CD14-positive monocyte (primary cell): Measurements from ENCODE around the gene TMEM119. TPM values are rescaled to one million over a fixed set of nuclear protein-coding genes. Genes with fewer than 3 reads are reported as not detected.
A peak's percentile ranks its signal among the peaks of the same experiment; 100 is the strongest.

ENCODE experiments used
- DNase-seq, 3 donors: peaks; one replicate each; pipeline ENCODE4 v3.0.0-alpha.2; 2011 to 2022
- H2AFZ ChIP-seq: 2 replicates; pipeline ENCODE4 v1.6.0; 2012; ENCODE audit warnings: mild to moderate bottlenecking, low read depth, low read length, inconsistent platforms; ENCODE audit not compliant: insufficient read depth, poor library complexity, severe bottlenecking
- H3K27ac ChIP-seq, 2 donors: 1 replicate in 1 of 2; 2 replicates in 1 of 2; pipeline ENCODE4 v1.5.1; 2012 to 2013; ENCODE audit warnings: low read length in 2 of 2, control low read depth in 1 of 2, inconsistent platforms in 1 of 2, low read depth in 1 of 2, mild to moderate bottlenecking in 1 of 2
- H3K27me3 ChIP-seq, 2 donors: one replicate each; pipeline versions ENCODE4 v1.6.0 to v1.6.1; 2011 to 2013; ENCODE audit warnings: low read length in 2 of 2; ENCODE audit not compliant: control insufficient read depth in 2 of 2, insufficient read depth in 2 of 2
- H3K36me3 ChIP-seq, 2 donors: replicated peaks in 1 of 2; 1 replicate in 1 of 2; 2 replicates in 1 of 2; pipeline versions ENCODE4 v1.5.1 to v1.6.1; 2012 to 2013; ENCODE audit warnings: low read length in 2 of 2, control low read depth in 1 of 2, inconsistent platforms in 1 of 2, mild to moderate bottlenecking in 1 of 2; ENCODE audit not compliant: insufficient read depth in 2 of 2, control insufficient read depth in 1 of 2
- H3K4me1 ChIP-seq, 2 donors: 1 replicate in 1 of 2; 2 replicates in 1 of 2; pipeline versions ENCODE4 v1.5.1 to v1.6.1; 2012 to 2013; ENCODE audit warnings: low read length in 2 of 2, control low read depth in 1 of 2, inconsistent platforms in 1 of 2, mild to moderate bottlenecking in 1 of 2, moderate library complexity in 1 of 2; ENCODE audit not compliant: insufficient read depth in 2 of 2, control insufficient read depth in 1 of 2
- H3K4me2 ChIP-seq: replicated peaks from 2 replicates; pipeline ENCODE3; 2012; ENCODE audit warnings: low read length, moderate library complexity, mild to moderate bottlenecking; ENCODE audit not compliant: poor library complexity, severe bottlenecking; ENCODE audit errors: extremely low read depth
- H3K4me3 ChIP-seq, 3 experiments: fragments of 200-600 bp in 1 of 3; sonication (generic) in 1 of 3; replicated peaks in 1 of 3; 1 replicate in 2 of 3; 2 replicates in 1 of 3; pipeline ENCODE4 v1.5.1; 2011 to 2013; ENCODE audit warnings: low read length in 3 of 3, mild to moderate bottlenecking in 3 of 3, control low read depth in 2 of 3, low read depth in 2 of 3, inconsistent platforms in 1 of 3, moderate library complexity in 1 of 3
- H3K79me2 ChIP-seq: 2 replicates; pipeline ENCODE4 v1.6.0; 2012; ENCODE audit warnings: mild to moderate bottlenecking, control low read depth, inconsistent platforms, low read length, moderate library complexity; ENCODE audit not compliant: insufficient read depth
- H3K9ac ChIP-seq: 2 replicates; pipeline ENCODE4 v1.6.0; 2017; ENCODE audit warnings: low read length, mild to moderate bottlenecking; ENCODE audit not compliant: insufficient read depth, poor library complexity, severe bottlenecking
- H3K9me3 ChIP-seq, 2 donors: replicated peaks in 1 of 2; 1 replicate in 1 of 2; 2 replicates in 1 of 2; pipeline versions ENCODE4 v1.5.1 to v1.6.1; 2012 to 2013; ENCODE audit warnings: low read length in 2 of 2, control low read depth in 1 of 2; ENCODE audit not compliant: control insufficient read depth in 1 of 2, insufficient read depth in 1 of 2
- H4K20me1 ChIP-seq: 2 replicates; pipeline ENCODE4 v1.6.0; 2012; ENCODE audit warnings: mild to moderate bottlenecking, low read length, control low read depth, moderate library complexity; ENCODE audit not compliant: insufficient read depth
- H3K27ac Mint-ChIP-seq, 7 donors: one replicate each; pipeline ENCODE4 v1.8.0; 2020; ENCODE audit warnings: mild to moderate bottlenecking in 7 of 7, mixed read lengths in 7 of 7, moderate library complexity in 6 of 7, inconsistent platforms in 2 of 7
- H3K27me3 Mint-ChIP-seq, 3 donors: one replicate each; pipeline ENCODE4 v1.8.0; 2021 to 2022; ENCODE audit warnings: low read depth in 3 of 3, mild to moderate bottlenecking in 3 of 3, mixed read lengths in 3 of 3, moderate library complexity in 3 of 3, inconsistent platforms in 1 of 3
- H3K36me3 Mint-ChIP-seq, 2 donors: one replicate each; pipeline ENCODE4 v1.8.0; 2020; ENCODE audit warnings: mixed read lengths in 2 of 2, inconsistent platforms in 1 of 2, mild to moderate bottlenecking in 1 of 2
- H3K4me1 Mint-ChIP-seq: one replicate; pipeline ENCODE4 v1.8.0; 2020; ENCODE audit warnings: mild to moderate bottlenecking, mixed read lengths
- H3K4me3 Mint-ChIP-seq, 2 donors: one replicate each; pipeline ENCODE4 v1.8.0; 2020; ENCODE audit warnings: mild to moderate bottlenecking in 2 of 2, mixed read lengths in 2 of 2, moderate library complexity in 1 of 2
- H3K9me3 Mint-ChIP-seq, 7 donors: one replicate each; pipeline ENCODE4 v1.8.0; 2020 to 2022; ENCODE audit warnings: mixed read lengths in 7 of 7, mild to moderate bottlenecking in 6 of 7, moderate library complexity in 6 of 7, inconsistent platforms in 2 of 7
- WGBS: methylation state at CpG from one replicate; pipeline ENCODE4 v1.1.5; 2013; ENCODE audit warnings: missing lambda C conversion rate; ENCODE audit not compliant: insufficient coverage; 5-methylcytosine and 5-hydroxymethylcytosine counted together
- intact Hi-C, 2 donors: fragments of 100-400 bp; cut with micrococcal nuclease; formaldehyde crosslinking; loops; one replicate each; pipeline versions ENCODE4 v1.15.0 to v1.15.1; 2023
- polyA plus RNA-seq, 3 donors: library from polyadenylated mRNA; depleted of rRNA in 1 of 3; unstranded in 2 of 3; stranded (reverse) in 1 of 3; fragments of 300-500 nt in 2 of 3; fragments of >200 nt in 1 of 3; fragmentation: Illumina TruSeq in 2 of 3; gene quantifications; 1 replicate in 2 of 3; 2 replicates in 1 of 3; pipeline ENCODE4 v1.2.3, GENCODE V29; 2012 to 2021
- TF ChIP-seq, protein P1 (sequence below): fragments of 200-600 bp; IDR thresholded peaks from one replicate; pipeline ENCODE4 v1.8.0; 2022; ENCODE audit warnings: antibody characterized with exemption, mild to moderate bottlenecking

The TMEM119 gene
- polyA plus RNA-seq, 3 donors, result 0.18 to 0.85 (median 0.56) TPM

DNA sequence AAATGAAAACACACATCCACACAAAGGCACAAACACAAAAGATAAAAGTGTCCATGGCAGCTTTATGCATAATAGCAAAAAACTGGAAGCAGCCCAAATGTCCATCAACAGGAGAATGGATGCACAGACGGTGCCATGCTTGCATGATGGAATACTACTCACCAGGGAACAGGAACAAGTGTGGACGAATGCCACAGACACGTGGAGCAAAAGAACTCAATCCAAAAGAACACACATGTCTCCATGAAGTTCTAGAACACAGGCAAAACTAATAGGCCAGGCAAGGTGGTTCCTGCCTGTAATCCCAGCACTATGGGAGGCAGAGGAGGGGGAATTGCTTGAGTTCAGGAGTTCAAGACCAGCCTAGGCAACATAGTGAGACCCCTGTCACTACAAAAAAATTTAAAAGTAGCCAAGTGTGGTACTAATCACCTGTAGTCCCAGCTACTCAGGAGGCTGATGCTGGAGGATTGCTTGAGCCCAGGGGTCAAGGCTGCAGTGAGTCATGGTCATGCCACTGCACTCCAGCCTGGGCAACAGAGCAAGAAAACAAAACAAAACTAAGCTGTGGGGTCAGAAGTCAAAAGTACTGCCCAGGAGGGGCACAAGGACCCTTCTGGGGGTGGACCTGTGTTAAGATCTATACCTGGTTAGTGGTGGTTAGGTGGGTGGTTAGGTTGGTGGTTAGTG, 7.3 kb upstream of the TMEM119 start:
- Mint-ChIP-seq H3K4me1 (no peaks in the 10 kb centered on the region), H3K27ac (peak overlapping the region in 1 of 7 donors; percentile 13), H3K4me3 (no peak overlapping the region), H3K36me3 (no peaks in the 10 kb centered on the region), H3K27me3 (peaks cover 11 to 16% (median 15%) of the 10 kb centered on the region in 3 donors), H3K9me3 (peaks cover 0 to 3% (median 0%) of the 10 kb centered on the region in 7 donors)
- peak in 1 of 3 donors; percentile 33 for DNase-seq
- H3K36me3 ChIP-seq, result no peaks in the 10 kb centered on the region
- peaks cover 0 to 5% of the 10 kb centered on the region in 2 donors for H3K27me3 ChIP-seq
- no peak overlapping the region for H2AFZ ChIP-seq
- no peaks in the 10 kb centered on the region for H3K4me1 ChIP-seq
- H4K20me1 ChIP-seq, result no peaks in the 10 kb centered on the region
- no peak overlapping the region for H3K4me2 ChIP-seq
- H3K4me3 ChIP-seq, result no peak overlapping the region
- no peak overlapping the region for H3K27ac ChIP-seq
- TF ChIP-seq, protein P1, sequence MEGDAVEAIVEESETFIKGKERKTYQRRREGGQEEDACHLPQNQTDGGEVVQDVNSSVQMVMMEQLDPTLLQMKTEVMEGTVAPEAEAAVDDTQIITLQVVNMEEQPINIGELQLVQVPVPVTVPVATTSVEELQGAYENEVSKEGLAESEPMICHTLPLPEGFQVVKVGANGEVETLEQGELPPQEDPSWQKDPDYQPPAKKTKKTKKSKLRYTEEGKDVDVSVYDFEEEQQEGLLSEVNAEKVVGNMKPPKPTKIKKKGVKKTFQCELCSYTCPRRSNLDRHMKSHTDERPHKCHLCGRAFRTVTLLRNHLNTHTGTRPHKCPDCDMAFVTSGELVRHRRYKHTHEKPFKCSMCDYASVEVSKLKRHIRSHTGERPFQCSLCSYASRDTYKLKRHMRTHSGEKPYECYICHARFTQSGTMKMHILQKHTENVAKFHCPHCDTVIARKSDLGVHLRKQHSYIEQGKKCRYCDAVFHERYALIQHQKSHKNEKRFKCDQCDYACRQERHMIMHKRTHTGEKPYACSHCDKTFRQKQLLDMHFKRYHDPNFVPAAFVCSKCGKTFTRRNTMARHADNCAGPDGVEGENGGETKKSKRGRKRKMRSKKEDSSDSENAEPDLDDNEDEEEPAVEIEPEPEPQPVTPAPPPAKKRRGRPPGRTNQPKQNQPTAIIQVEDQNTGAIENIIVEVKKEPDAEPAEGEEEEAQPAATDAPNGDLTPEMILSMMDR, result no peak
- H3K9me3 ChIP-seq, result no peaks in the 10 kb centered on the region
- no peaks in the 10 kb centered on the region for H3K79me2 ChIP-seq
- H3K9ac ChIP-seq, result no peak overlapping the region
- intact Hi-C loops, result no loop called here
- 88% methylated on average over 1 of the region's 3 CpGs for WGBS

DNA sequence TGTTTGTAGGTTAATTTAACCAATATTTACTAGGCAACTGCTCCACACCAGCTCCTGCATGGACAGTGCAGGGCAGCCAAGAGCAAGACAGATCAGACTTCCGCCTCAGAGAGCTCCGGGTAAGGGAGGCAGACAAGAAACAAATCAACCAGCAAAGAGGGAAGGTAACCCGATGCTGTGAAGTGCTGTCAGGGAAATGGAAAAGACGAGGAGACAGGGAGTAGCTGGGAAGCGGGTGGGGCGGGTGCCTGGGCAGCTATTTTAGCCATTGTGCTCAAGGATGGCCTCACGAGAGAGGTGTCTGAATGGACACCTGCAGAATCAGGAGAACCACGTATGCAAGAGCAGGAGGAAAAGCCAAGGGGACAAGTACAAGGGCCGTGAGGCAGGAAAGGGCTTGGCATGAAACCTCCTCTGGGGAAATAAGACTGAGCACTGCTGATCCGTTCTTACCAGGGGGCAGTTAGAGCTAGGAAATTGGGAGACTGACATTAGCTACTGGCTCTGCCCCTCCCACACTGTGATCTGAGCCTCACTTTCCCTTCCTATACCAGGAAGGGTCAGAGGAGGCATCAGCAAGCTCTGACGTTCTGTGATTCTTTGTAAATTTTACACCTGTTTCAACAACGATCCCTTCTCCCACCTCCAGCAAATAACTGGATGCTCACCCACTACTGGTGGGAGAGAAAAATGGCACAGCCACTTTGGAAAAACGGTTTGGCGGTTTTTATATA, 6.5 kb upstream of the TMEM119 start:
- H3K4me3 Mint-ChIP-seq, result no peak overlapping the region
- no peak overlapping the region for H3K4me3 ChIP-seq
- intact Hi-C loops, result no loop called here
- no peaks in the 10 kb centered on the region for H3K79me2 ChIP-seq
- peaks cover 0 to 3% (median 0%) of the 10 kb centered on the region in 7 donors for H3K9me3 Mint-ChIP-seq
- no peak overlapping the region for H3K27ac ChIP-seq
- no peaks in the 10 kb centered on the region for H3K4me1 ChIP-seq
- H3K36me3 ChIP-seq, result no peaks in the 10 kb centered on the region
- no peaks in the 10 kb centered on the region for H3K9me3 ChIP-seq
- TF ChIP-seq, protein P1, result no peak
- 80% methylated on average over 9 of the region's 14 CpGs for WGBS
- H3K36me3 Mint-ChIP-seq, result no peaks in the 10 kb centered on the region
- H3K27ac Mint-ChIP-seq, result peak overlapping the region in 4 of 7 donors; percentile 20 to 51 (median 44)
- peaks cover 8 to 13% (median 9%) of the 10 kb centered on the region in 3 donors for H3K27me3 Mint-ChIP-seq
- no peak overlapping the region for H3K9ac ChIP-seq
- H3K4me1 Mint-ChIP-seq, result no peaks in the 10 kb centered on the region
- no peak overlapping the region for H2AFZ ChIP-seq
- no peaks in the 10 kb centered on the region for H4K20me1 ChIP-seq
- H3K27me3 ChIP-seq, result no peaks in the 10 kb centered on the region
- no peak overlapping the region for H3K4me2 ChIP-seq
- DNase-seq, result no peak
